ENCODE results near the gene SALL1. TPM values are rescaled to one million over a fixed set of nuclear protein-coding genes. Genes with fewer than 3 reads are reported as not detected.

SALL1 gene
- polyA plus RNA-seq, 1 experiment = 9.9 TPM

DNA sequence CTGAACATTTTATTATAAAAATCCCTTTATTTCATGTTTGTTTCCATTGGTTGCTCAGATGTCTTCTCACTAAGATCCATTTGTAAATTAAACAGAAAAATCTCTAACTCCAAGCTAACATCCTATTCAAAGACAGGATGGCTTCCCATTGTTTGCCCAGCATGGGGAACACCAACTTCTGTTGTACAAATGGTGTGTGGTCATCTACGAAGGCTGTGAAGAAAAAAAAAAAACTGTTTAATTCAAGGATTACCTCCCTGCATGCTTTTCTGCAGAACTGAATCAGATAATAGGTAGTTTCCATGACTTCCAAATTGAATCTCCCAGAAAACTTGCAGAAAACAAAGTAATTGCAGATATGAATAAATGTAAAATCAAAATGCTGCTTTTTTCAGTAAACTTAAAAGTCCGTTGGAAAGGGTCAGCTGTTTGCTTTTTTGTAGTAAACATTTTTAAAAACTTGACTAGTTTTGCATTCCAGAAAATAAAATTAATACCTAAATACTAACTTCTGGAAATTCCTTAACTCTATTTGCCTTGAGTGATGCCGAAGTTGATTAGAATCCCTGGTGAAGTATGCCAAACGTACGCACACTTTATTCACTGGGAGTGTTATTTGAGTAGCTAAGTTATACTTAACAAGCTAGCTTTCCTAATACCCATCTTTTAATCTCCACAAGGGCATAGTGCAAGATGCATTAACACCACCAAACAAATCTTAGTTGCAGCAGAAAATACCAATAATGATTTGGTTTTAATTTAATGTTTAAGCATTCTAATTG, 7.7 kb downstream of the SALL1 start:
- H3K4me3 ChIP-seq (ENCODE audit: low read depth, low read length) = no peak overlapping the region
- CTCF ChIA-PET = interaction anchor here (0.6 to 4.2 kb wide), 3 partner anchors 88 to 620 kb away, joined by 3 to 36 read pairs (median 3); no protein-coding TSS in a partner anchor
- no peaks in the 10 kb centered on the region for H3K27me3 ChIP-seq (ENCODE audit: control insufficient read depth, insufficient read depth, low read length)
- TF ChIP-seq, protein P1, sequence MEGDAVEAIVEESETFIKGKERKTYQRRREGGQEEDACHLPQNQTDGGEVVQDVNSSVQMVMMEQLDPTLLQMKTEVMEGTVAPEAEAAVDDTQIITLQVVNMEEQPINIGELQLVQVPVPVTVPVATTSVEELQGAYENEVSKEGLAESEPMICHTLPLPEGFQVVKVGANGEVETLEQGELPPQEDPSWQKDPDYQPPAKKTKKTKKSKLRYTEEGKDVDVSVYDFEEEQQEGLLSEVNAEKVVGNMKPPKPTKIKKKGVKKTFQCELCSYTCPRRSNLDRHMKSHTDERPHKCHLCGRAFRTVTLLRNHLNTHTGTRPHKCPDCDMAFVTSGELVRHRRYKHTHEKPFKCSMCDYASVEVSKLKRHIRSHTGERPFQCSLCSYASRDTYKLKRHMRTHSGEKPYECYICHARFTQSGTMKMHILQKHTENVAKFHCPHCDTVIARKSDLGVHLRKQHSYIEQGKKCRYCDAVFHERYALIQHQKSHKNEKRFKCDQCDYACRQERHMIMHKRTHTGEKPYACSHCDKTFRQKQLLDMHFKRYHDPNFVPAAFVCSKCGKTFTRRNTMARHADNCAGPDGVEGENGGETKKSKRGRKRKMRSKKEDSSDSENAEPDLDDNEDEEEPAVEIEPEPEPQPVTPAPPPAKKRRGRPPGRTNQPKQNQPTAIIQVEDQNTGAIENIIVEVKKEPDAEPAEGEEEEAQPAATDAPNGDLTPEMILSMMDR (IDR thresholded peaks at IDR 0.05; ENCODE audit: low read depth, low read length) = no peak
- no peak for DNase-seq (ENCODE audit: low read depth, low spot score)
- H3K9me3 ChIP-seq (ENCODE audit: control insufficient read depth, insufficient read depth, low read length) = peaks cover 3% of the 10 kb centered on the region; the same call in 1 of the 2 replicates
- no peak overlapping the region for H3K27ac ChIP-seq (ENCODE audit: low read depth, low read length)
- POLR2A ChIA-PET = no interaction called here

DNA sequence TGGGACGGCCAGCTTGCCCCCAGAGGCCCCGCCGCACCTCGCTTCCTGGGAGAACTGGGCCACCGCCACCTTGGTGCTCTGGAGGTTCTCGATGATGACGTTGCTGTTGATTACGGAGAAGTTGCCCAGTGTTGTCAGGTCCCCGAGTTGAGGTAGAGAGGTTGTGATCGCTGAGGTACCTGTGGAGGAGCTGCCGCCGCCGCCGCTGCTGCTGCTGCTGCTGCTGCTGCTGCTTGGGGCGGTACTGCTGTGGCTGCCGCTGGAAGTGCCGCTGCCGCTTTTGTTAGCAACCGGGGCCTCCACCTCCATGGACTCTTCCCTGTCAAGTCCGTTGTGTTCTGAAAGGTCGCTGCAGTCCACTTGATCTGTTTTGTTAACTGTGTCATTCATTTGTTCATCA, 9.5 kb downstream of the SALL1 start:
- DNase-seq (ENCODE audit: low read depth, low spot score) = no peak
- Histone ChIP-seq H3K27ac (ENCODE audit: low read depth, low read length) (no peak overlapping the region), H3K27me3 (ENCODE audit: control insufficient read depth, insufficient read depth, low read length) (no peaks in the 10 kb centered on the region), H3K4me3 (ENCODE audit: low read depth, low read length) (no peak overlapping the region), H3K9me3 (ENCODE audit: control insufficient read depth, insufficient read depth, low read length) (peaks cover 3% of the 10 kb centered on the region; the same call in 1 of the 2 replicates)
- TF ChIP-seq, protein P1 (IDR thresholded peaks at IDR 0.05; ENCODE audit: low read depth, low read length) = no peak
- CTCF ChIA-PET = no interaction called here
- POLR2A ChIA-PET = no interaction called here

DNA sequence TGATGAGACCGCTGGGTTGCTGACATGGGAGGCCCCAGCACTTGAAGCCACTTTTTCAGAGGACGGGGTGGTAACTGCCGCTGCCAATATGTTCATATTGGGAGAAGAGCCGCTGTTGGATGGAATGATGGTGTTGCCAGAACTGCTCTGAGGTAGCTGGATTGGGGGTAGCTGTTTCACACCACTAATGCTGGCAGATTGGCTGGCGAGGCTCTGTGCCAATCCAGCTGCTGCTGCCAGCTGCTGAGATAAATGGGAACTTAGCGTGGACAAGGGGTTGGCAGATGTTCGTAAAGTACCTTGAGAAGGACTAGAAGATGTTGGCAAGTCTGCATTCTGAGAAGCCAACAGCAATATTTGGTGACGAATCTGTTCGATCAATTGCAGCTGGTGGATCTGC, 10.0 kb downstream of the SALL1 start:
- H3K9me3 ChIP-seq (ENCODE audit: control insufficient read depth, insufficient read depth, low read length) = peaks cover 3% of the 10 kb centered on the region; the same call in 1 of the 2 replicates
- no peak for DNase-seq (ENCODE audit: low read depth, low spot score)
- TF ChIP-seq, protein P1 (IDR thresholded peaks at IDR 0.05; ENCODE audit: low read depth, low read length) = no peak
- H3K4me3 ChIP-seq (ENCODE audit: low read depth, low read length) = no peak overlapping the region
- CTCF ChIA-PET = no interaction called here
- no peak overlapping the region for H3K27ac ChIP-seq (ENCODE audit: low read depth, low read length)
- POLR2A ChIA-PET = no interaction called here
- no peaks in the 10 kb centered on the region for H3K27me3 ChIP-seq (ENCODE audit: control insufficient read depth, insufficient read depth, low read length)

DNA sequence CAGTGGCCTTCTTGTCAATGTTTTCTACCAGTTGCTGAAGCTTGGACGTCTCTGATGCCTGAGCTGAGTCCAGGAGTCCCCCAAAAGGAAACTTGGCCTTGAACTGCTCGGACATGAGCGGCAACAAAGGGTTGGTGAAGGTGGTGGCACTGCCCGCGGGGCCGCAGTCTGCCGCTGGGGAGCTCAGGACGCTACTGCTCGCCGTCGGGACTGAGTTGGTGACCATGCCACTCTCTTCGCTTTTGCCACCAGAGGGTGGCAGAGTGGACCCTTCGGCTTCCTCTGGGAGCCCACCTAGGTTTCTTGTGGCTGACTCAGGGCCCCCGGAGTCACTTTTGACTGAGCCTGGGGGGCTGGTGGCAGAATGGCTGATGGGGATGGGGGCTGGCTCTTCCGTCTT, 11.0 kb downstream of the SALL1 start:
- no peak for DNase-seq (ENCODE audit: low read depth, low spot score)
- ChIA-PET POLR2A (no interaction called here), CTCF (no interaction called here)
- Histone ChIP-seq H3K27ac (ENCODE audit: low read depth, low read length) (no peak overlapping the region), H3K27me3 (ENCODE audit: control insufficient read depth, insufficient read depth, low read length) (no peaks in the 10 kb centered on the region), H3K4me3 (ENCODE audit: low read depth, low read length) (no peak overlapping the region), H3K9me3 (ENCODE audit: control insufficient read depth, insufficient read depth, low read length) (peaks cover 3% of the 10 kb centered on the region; the same call in 1 of the 2 replicates)
- TF ChIP-seq, protein P1 (IDR thresholded peaks at IDR 0.05; ENCODE audit: low read depth, low read length) = no peak

DNA sequence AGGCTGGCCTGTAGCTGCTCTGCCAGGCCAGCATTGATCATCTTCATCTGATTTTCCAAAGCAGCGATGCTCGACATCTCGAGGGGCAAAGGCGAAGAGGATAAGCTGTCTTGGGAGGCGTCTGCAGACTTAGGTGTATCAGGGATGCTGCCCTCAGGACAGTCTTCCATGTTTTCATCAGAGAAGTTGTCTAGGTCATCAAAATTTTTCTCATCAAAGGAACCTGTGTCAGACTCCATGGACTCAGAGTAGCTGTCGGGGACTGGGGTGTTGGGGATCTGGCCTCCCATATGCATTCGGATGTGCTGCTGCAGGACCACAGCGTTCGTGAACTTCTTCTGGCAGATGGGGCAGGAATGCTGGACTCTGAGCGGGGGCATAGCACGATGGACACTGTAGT, 11.5 kb downstream of the SALL1 start:
- DNase-seq (ENCODE audit: low read depth, low spot score) = no peak
- peaks cover 3% of the 10 kb centered on the region; the same call in 1 of the 2 replicates for H3K9me3 ChIP-seq (ENCODE audit: control insufficient read depth, insufficient read depth, low read length)
- ChIA-PET CTCF (no interaction called here), POLR2A (no interaction called here)
- no peak overlapping the region for H3K27ac ChIP-seq (ENCODE audit: low read depth, low read length)
- no peak overlapping the region for H3K4me3 ChIP-seq (ENCODE audit: low read depth, low read length)
- TF ChIP-seq, protein P1 (IDR thresholded peaks at IDR 0.05; ENCODE audit: low read depth, low read length) = no peak
- H3K27me3 ChIP-seq (ENCODE audit: control insufficient read depth, insufficient read depth, low read length) = no peaks in the 10 kb centered on the region
